DND-41 (cell line): ENCODE data around the gene DENND2A.

Experiments used
- EZH2 ChIP-seq: IDR thresholded peaks from 3 replicates; pipeline ENCODE4 v1.6.1; 2012; ENCODE audit warnings: borderline replicate concordance, low read depth, mild to moderate bottlenecking, moderate library complexity, low read length, inconsistent platforms; ENCODE audit not compliant: severe bottlenecking
- TF ChIP-seq, protein P1 (sequence below): IDR thresholded peaks from 2 replicates; pipeline ENCODE4 v1.5.1; 2012; ENCODE audit warnings: borderline replicate concordance, low read length, moderate library complexity, mild to moderate bottlenecking; ENCODE audit not compliant: poor library complexity, severe bottlenecking; ENCODE audit errors: extremely low read depth

DNA sequence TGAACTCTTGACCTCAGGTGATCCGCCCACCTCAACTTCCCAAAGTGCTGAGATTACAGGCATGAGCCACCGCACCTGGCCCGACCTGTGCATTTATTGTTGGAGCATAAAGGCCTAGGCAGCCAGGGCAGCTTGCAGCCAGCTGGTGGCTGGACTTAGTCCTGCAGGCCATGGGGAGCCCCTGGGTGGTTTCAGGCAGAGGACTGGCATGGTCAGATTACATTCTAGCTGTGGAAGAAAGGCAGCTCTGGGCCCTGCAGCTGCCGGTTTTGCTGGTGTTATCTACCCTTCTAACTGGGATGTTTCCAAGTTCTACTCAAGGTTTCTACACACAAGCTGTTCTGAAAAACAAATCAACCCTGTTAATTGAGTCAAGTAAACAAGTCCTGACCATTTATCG, 138.6 kb downstream of the DENND2A start:
- TF ChIP-seq, protein P1, sequence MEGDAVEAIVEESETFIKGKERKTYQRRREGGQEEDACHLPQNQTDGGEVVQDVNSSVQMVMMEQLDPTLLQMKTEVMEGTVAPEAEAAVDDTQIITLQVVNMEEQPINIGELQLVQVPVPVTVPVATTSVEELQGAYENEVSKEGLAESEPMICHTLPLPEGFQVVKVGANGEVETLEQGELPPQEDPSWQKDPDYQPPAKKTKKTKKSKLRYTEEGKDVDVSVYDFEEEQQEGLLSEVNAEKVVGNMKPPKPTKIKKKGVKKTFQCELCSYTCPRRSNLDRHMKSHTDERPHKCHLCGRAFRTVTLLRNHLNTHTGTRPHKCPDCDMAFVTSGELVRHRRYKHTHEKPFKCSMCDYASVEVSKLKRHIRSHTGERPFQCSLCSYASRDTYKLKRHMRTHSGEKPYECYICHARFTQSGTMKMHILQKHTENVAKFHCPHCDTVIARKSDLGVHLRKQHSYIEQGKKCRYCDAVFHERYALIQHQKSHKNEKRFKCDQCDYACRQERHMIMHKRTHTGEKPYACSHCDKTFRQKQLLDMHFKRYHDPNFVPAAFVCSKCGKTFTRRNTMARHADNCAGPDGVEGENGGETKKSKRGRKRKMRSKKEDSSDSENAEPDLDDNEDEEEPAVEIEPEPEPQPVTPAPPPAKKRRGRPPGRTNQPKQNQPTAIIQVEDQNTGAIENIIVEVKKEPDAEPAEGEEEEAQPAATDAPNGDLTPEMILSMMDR: no peak
- no peak for TF ChIP-seq EZH2
